Endothelial cell (in vitro differentiated cells): ENCODE measurements around the gene CBFB. TPM values are rescaled to one million over a fixed set of nuclear protein-coding genes. Genes with fewer than 3 reads are reported as not detected.

ENCODE experiments used
- DNase-seq: peaks from one replicate; pipeline ENCODE4 v3.0.0; 2021; ENCODE audit warnings: low spot score
- H3K27ac Mint-ChIP-seq: one replicate; pipeline ENCODE4 v1.8.0; 2021; ENCODE audit warnings: mixed read lengths, inconsistent platforms; ENCODE audit not compliant: unreplicated experiment
- H3K27me3 Mint-ChIP-seq: one replicate; pipeline ENCODE4 v1.8.0; 2021; ENCODE audit warnings: mild to moderate bottlenecking, moderate library complexity, mixed read lengths, inconsistent platforms; ENCODE audit not compliant: unreplicated experiment
- H3K36me3 Mint-ChIP-seq: one replicate; pipeline ENCODE4 v1.8.0; 2021; ENCODE audit warnings: mild to moderate bottlenecking, low read depth, mixed read lengths, inconsistent platforms; ENCODE audit not compliant: unreplicated experiment
- H3K4me1 Mint-ChIP-seq: one replicate; pipeline ENCODE4 v1.8.0; 2021; ENCODE audit warnings: mild to moderate bottlenecking, mixed read lengths, inconsistent platforms; ENCODE audit not compliant: unreplicated experiment
- H3K4me3 Mint-ChIP-seq: one replicate; pipeline ENCODE4 v1.8.0; 2021; ENCODE audit warnings: mild to moderate bottlenecking, mixed read lengths, inconsistent platforms; ENCODE audit not compliant: unreplicated experiment
- H3K9me3 Mint-ChIP-seq: one replicate; pipeline ENCODE4 v1.8.0; 2021; ENCODE audit warnings: mixed read lengths, inconsistent platforms; ENCODE audit not compliant: unreplicated experiment
- total RNA-seq: library from RNA; stranded (reverse); fragmentation: NEBNext Ultra II Directional; extraction: Animal tissue kit (Norgen Biotek cat#: 25700); gene quantifications from one replicate; pipeline ENCODE4 v1.2.1, GENCODE V29; 2021; ENCODE audit not compliant: unreplicated experiment
- TF ChIP-seq, protein P1 (sequence below): fragments of 200-600 bp; sonication (generic); IDR thresholded peaks from one replicate; pipeline ENCODE4 v1.5.0; 2021; ENCODE audit warnings: antibody characterized with exemption; ENCODE audit not compliant: unreplicated experiment

The CBFB gene
- total RNA-seq, 1 donor from 2014 or later: 65.8 TPM

DNA sequence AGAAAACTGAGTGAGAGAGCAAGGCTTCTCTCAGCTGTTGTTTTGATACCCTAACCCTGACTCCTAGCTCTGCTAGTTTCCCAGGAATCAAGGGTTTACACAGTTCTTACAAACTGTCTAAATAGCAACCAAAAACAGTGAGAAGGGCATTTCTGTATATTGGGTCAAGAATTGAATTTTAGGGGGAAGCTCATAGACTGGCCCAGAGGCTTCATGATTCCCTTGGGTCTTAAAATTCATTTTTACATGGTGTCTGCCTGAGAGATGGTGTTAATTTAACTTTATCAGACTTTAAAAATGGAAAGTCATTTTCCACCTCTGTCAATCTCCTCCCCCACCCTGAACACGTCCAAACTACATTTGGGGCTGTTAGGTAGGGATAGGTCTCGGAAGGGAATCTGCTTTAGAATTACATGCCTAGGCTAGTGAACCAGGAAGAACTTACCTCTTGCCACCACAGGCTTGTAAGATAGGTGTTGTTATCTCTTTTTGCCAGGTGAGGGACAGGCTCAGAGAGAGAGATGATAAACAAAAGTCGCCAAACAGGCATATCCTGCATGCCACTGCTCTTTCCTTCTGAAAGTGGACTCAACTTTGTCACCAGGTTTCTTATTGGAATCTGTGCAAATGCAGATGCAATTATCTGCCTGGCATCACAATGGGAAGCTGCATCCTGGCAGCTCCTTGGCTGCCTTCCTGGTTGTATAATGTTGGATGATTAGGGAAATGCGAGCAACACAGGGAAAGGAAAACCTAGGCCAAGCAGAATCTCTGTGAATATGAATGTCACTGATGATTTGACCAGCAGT is 83.8 kb downstream of the CBFB start:
- H3K4me3 Mint-ChIP-seq: no peak overlapping the region
- H3K9me3 Mint-ChIP-seq: no peaks in the 10 kb centered on the region
- peaks cover 14% of the 10 kb centered on the region for H3K27me3 Mint-ChIP-seq
- TF ChIP-seq, protein P1, sequence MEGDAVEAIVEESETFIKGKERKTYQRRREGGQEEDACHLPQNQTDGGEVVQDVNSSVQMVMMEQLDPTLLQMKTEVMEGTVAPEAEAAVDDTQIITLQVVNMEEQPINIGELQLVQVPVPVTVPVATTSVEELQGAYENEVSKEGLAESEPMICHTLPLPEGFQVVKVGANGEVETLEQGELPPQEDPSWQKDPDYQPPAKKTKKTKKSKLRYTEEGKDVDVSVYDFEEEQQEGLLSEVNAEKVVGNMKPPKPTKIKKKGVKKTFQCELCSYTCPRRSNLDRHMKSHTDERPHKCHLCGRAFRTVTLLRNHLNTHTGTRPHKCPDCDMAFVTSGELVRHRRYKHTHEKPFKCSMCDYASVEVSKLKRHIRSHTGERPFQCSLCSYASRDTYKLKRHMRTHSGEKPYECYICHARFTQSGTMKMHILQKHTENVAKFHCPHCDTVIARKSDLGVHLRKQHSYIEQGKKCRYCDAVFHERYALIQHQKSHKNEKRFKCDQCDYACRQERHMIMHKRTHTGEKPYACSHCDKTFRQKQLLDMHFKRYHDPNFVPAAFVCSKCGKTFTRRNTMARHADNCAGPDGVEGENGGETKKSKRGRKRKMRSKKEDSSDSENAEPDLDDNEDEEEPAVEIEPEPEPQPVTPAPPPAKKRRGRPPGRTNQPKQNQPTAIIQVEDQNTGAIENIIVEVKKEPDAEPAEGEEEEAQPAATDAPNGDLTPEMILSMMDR: no peak
- H3K27ac Mint-ChIP-seq: peak overlapping the region; percentile 68
- peaks cover 28% of the 10 kb centered on the region for H3K4me1 Mint-ChIP-seq
- DNase-seq: no peak
- no peaks in the 10 kb centered on the region for H3K36me3 Mint-ChIP-seq

- H3K27me3 Mint-ChIP-seq: peaks cover 10% of the 10 kb centered on the region
- no peaks in the 10 kb centered on the region for H3K9me3 Mint-ChIP-seq
- peaks cover 24% of the 10 kb centered on the region for H3K4me1 Mint-ChIP-seq
- H3K36me3 Mint-ChIP-seq: peaks cover 3% of the 10 kb centered on the region
- H3K4me3 Mint-ChIP-seq: no peak overlapping the region
- DNase-seq: no peak
- H3K27ac Mint-ChIP-seq: no peak overlapping the region
- TF ChIP-seq, protein P1: no peak
Observed at GRCh38 chr16:67114793-67115192, 85.8 kb downstream of the CBFB start.

DNA sequence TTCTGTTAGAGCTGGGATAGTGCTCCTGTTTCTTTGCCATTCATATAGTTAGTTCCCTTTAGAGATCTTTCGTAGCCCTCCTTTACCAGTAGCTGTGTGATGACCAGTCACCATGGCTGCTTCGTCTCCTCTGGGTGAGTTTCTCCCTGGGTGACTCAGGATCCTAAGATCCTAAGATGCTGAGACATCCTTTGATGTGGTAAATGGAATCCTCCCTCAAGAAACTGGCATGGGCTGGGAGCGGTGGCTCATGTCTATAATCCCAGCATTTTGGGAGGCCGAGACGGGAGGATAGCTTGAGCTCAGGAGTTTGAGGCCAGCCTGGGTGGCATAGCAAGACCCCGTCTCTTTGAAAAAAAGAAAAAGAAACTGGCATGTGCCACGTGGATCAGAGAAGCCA is 86.7 kb downstream of the CBFB start:
- Mint-ChIP-seq H3K36me3 (peaks cover 8% of the 10 kb centered on the region), H3K4me3 (no peak overlapping the region), H3K27ac (no peak overlapping the region), H3K27me3 (peaks cover 5% of the 10 kb centered on the region), H3K4me1 (peaks cover 18% of the 10 kb centered on the region), H3K9me3 (no peaks in the 10 kb centered on the region)
- TF ChIP-seq, protein P1: no peak
- no peak for DNase-seq

GRCh38 chr16:67116388-67117311 is 87.7 kb downstream of the CBFB start:
- TF ChIP-seq, protein P1: no peak
- H3K36me3 Mint-ChIP-seq: peaks cover 10% of the 10 kb centered on the region
- H3K9me3 Mint-ChIP-seq: no peaks in the 10 kb centered on the region
- DNase-seq: no peak
- no peak overlapping the region for H3K4me3 Mint-ChIP-seq
- peaks cover 5% of the 10 kb centered on the region for H3K27me3 Mint-ChIP-seq
- no peak overlapping the region for H3K27ac Mint-ChIP-seq
- H3K4me1 Mint-ChIP-seq: peaks cover 12% of the 10 kb centered on the region
